Activated effector memory CD4-positive, alpha-beta T cell treated with anti-CD3 and anti-CD28 coated beads, Interleukin-2, amount 50 U/mL, for 16 hours (primary cell): Measurements from ENCODE around the gene EIF4E2.

Experiments used
- DNase-seq: peaks from one replicate; pipeline ENCODE4 v3.0.0-alpha.2; 2020

EIF4E2 gene

GRCh38 chr2:232539298-232540231 lies 10.9 kb upstream of the EIF4E2 start, which contains the start of gene CHRNG:
CHRNG (plus strand) TSS chr2:232539692; CDS start chr2:232539748, 56 bp downstream.
- DNase-seq = peak; percentile 60

DNA sequence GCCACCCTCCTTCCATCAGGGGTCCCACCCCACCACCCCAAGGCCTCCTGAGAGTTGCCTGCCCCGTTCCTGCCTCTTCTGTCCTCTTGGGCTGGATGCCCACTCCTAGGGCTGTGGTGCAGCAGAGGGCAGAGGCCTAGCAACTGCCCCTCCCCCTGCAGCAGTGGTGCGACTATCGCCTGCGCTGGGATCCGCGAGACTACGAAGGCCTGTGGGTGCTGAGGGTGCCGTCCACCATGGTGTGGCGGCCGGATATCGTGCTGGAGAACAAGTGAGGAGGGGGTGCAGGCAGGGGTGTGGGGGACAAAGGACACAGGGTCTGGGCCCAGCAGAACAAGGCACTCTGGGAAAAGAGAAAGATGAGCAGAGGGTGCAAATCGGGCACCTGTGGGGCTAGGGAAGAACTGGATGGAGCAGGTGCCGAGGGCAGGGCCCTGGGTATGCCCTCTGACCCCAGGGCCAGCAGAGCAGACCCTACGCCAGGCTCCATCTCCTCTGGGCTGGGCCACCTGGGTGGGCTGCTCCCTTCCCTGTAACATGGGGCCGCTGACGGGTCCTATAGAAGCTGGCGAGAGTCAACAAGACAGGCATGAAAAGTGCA lies 9.9 kb upstream of the EIF4E2 start:
- DNase-seq = no peak

DNA sequence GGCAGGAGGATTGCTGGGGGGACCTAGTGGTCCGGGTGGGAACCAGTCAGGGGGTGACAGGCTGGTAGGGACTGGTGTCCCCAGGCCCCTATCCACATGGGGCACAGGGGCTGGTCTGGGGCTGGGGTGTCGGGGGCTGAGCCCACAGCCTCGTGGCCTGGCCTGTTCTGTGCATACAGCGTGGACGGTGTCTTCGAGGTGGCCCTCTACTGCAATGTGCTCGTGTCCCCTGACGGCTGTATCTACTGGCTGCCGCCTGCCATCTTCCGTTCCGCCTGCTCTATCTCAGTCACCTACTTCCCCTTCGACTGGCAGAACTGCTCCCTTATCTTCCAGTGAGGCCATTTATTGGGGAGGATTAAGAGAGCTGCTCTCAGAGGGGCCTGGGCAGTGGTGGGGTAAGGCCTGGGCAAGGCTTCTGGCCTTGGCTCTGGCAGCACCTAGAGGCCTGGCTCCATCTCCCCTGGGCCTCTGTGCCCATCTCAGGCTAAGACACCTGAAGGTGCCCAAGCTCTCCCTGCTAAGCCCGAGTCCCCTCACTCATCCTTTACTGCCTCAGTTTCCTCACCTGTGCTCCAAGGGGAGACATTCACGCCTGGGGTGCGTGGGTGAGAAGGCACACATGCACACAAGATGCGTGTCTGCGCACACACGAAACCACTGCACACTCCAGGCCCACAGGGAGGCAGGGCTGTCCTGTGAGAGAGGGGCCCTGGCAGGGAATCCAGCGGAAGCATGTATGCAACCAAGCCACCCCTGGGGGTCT lies 9.1 kb upstream of the EIF4E2 start:
- peak; percentile 58 for DNase-seq

DNA sequence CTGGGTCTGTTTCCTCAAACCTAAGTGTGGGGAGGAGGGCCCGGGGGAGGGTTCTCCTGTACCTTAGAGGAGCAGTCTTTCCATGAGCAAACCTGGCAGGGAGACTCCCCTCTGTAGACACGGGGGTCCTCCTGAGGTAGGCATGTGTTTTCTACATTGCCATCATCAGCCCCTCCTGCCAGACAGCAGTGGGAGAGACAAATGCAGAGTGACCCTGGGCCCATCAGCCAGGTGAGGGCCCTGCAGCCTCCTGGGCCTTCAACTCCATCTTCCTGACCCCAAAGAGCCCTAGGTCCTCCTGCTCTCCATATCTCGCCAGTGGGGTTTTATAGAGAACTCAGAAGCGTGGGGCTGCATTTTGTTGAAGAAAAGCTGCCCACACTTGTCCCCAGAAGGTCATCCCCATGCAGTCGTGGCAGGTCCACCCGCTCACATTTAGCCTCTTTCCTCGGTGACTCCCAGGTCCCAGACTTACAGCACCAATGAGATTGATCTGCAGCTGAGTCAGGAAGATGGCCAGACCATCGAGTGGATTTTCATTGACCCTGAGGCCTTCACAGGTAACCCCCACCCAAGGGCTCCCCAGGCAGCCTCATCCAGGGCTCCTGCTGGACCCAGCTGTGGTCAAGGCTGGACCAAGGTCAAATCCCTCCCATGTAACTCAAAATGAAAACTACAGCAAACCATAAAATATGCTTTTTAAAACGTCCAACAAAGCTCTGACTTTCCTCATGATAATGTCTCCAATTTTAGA lies 8.4 kb upstream of the EIF4E2 start:
- peak; percentile 57 for DNase-seq

DNA sequence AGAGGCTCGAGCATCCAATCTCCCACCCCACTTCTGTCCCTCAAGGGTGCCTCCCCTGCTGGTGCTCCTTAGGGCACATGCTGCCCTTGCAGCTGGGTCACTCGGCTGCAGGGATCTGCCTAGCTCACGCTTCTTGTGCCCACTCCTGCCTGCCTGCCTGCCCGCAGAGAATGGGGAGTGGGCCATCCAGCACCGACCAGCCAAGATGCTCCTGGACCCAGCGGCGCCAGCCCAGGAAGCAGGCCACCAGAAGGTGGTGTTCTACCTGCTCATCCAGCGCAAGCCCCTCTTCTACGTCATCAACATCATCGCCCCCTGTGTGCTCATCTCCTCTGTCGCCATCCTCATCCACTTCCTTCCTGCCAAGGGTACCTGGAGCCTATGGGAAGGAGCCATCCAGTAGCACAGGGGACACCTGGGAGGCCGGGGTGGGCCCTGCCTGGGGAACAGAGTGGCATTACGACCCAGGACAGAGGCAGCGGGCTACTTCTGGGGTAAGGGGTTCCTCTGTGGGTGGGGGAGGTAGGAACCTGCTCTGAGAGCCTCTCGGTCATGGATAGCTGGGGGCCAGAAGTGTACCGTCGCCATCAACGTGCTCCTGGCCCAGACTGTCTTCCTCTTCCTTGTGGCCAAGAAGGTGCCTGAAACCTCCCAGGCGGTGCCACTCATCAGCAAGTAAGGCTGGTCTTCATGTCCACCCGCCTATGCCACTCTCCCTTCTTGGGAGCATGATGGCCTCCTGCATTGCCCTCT lies 7.6 kb upstream of the EIF4E2 start:
- peak; percentile 52 for DNase-seq

- DNase-seq = no peak
Measured at GRCh38 chr2:232543491-232543890, 7.0 kb upstream of the EIF4E2 start.

GRCh38 chr2:232543928-232544631 lies 6.4 kb upstream of the EIF4E2 start:
- DNase-seq = peak; percentile 54

GRCh38 chr2:232544674-232545073 lies 5.8 kb upstream of the EIF4E2 start:
- DNase-seq = no peak

- DNase-seq = peak; percentile 51
Measured at GRCh38 chr2:232545511-232546375, 4.7 kb upstream of the EIF4E2 start.

GRCh38 chr2:232547991-232548390 lies 2.5 kb upstream of the EIF4E2 start:
- no peak for DNase-seq

- no peak for DNase-seq
Measured at GRCh38 chr2:232549655-232550353, 685 bp upstream of the EIF4E2 start.

- DNase-seq = no peak
Measured at GRCh38 chr2:232551250-232551638, 755 bp downstream of the EIF4E2 start.

DNA sequence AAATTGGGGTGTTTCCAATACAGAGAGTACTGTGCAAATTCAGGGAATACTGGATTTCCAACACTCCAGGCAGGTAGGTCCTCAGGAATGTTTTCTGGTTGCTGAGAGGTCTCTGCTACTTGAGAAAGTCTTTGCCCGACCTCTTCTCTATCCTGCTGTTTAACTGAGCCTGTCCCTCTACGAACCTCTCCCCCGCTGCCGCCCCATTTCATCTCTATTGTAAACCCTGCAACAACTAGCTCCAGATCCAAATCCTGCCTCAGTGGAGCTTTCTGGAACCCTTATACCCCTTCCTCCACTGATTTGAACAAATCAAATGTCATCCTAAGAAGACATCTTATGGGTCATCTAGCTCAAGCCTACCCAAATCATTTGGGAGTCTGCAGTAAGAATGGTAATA lies 1.3 kb downstream of the EIF4E2 start:
- DNase-seq = no peak

- no peak for DNase-seq
Measured at GRCh38 chr2:232556426-232556825, 5.9 kb downstream of the EIF4E2 start.

DNA sequence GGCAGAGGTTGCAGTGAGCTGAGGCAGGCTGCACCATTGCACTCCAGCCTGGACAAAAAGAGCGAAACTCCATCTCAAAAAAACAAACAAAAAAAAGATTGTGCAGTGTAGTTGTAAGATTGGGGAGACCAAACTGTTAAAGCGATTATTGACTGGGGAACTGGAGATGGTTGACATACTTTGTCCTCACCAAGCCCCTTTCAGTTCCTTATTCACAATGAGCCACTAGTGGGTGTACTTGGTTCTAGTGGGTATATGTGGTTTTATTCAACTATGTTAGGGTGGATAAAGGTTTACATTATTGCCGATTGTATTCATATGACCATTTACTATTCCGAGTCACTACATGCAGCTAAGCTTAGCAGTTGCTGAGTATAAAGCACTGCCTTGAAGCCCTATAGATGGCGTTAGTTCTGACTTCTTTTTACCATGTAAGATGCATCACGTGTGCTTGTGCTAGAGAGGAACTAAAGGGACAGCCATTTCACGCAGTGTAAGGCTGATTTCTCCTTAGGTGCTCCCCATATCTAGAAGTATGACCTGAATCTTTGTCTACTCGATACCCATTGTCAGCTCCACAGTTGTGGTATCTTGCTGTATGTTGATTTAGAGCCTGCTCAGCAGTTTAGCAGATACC lies 12.1 kb downstream of the EIF4E2 start:
- DNase-seq = no peak

GRCh38 chr2:232563580-232563979 lies 13.1 kb downstream of the EIF4E2 start:
- DNase-seq = no peak

DNA sequence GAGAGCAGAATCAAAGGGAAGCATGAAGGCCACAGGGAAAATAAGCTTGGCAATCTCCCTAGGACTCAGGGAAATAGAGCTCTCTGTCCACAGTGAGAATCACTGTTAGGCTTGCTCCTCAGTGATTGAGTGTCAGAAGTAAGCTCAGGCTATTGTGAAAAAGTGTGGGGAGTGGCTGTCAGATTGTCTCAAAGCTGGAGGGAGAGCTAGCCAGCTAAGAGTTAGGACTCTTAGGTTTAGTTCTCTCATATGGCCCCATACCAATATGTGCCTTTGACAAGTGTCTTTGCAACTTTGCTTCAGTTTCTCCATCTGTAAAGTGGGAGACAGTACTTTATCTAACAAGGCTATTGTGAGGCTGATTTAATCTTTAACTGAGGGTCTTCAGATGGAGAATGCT lies 17.2 kb downstream of the EIF4E2 start:
- DNase-seq = no peak

DNA sequence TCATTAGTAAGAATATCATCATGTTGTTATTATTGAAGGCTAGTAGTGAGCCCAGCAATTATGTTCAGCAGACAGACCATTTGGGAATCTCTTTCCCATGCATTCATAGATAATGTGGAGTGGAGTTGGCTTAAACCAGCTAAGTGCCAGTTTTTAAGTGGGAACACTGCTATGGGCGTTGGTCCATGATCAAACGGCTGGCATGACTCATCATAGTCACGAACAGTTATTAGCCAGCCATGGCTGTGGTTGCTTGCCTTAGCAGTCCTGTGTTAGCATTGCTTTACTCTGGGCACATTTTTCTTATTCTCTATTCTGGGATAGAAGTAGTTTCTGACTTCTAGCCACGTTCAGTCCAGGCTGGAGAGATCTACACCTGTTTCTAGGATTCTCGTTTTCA lies 17.7 kb downstream of the EIF4E2 start:
- no peak for DNase-seq

- no peak for DNase-seq
Measured at GRCh38 chr2:232569541-232569940, 19.1 kb downstream of the EIF4E2 start.
